ENCODE measurements around the gene TREX2.

Gene TREX2

GRCh38 chrX:153433161-153433680 is 12.6 kb downstream of the TREX2 start:
- DNase-seq: no peak

GRCh38 chrX:153430796-153431195 is 15.1 kb downstream of the TREX2 start:
- no peak for DNase-seq

- DNase-seq: no peak
Measured at GRCh38 chrX:153426204-153426603, 19.7 kb downstream of the TREX2 start.

- DNase-seq: no peak
Measured at GRCh38 chrX:153423652-153424051, 22.2 kb downstream of the TREX2 start.

- DNase-seq: no peak
Measured at GRCh38 chrX:153421856-153422255, 24.0 kb downstream of the TREX2 start.

- DNase-seq: no peak
Measured at GRCh38 chrX:153420851-153421599, 24.8 kb downstream of the TREX2 start.

GRCh38 chrX:153417637-153418036 is 28.2 kb downstream of the TREX2 start:
- no peak for DNase-seq

GRCh38 chrX:153416781-153417450 is 28.9 kb downstream of the TREX2 start:
- no peak for DNase-seq

- no peak for DNase-seq
Measured at GRCh38 chrX:153414856-153415510, 30.9 kb downstream of the TREX2 start.

- DNase-seq: no peak
Measured at GRCh38 chrX:153413731-153414130, 32.1 kb downstream of the TREX2 start.

GRCh38 chrX:153412746-153413720 is 32.8 kb downstream of the TREX2 start:
- no peak for DNase-seq

GRCh38 chrX:153411988-153412574 is 33.8 kb downstream of the TREX2 start:
- DNase-seq: no peak

- DNase-seq: peak; percentile 28
Measured at GRCh38 chrX:153411255-153411987, 34.4 kb downstream of the TREX2 start, which contains the start of gene ZFP92. Gene ZFP92 (plus strand): TSS chrX:153411472. CDS start chrX:153418323, 6,851 bp downstream.

GRCh38 chrX:153410888-153411254 is 35.0 kb downstream of the TREX2 start:
- DNase-seq: no peak

GRCh38 chrX:153410373-153410772 is 35.5 kb downstream of the TREX2 start:
- DNase-seq: no peak

GRCh38 chrX:153409414-153410101 is 36.3 kb downstream of the TREX2 start:
- no peak for DNase-seq

GRCh38 chrX:153408871-153409351 is 36.9 kb downstream of the TREX2 start:
- DNase-seq: no peak

GRCh38 chrX:153408221-153408721 is 37.6 kb downstream of the TREX2 start:
- DNase-seq: no peak

GRCh38 chrX:153407736-153408135 is 38.1 kb downstream of the TREX2 start:
- no peak for DNase-seq

- DNase-seq: no peak
Measured at GRCh38 chrX:153406903-153407302, 39.0 kb downstream of the TREX2 start.

Measured in effector CD8-positive, alpha-beta T cell (primary cell).